HepG2 (cell line): ENCODE results near the gene SUSD3. TPM values are rescaled to one million over a fixed set of nuclear protein-coding genes. Genes with fewer than 3 reads are reported as not detected.

Experiments
- KDM6A ChIP-seq: IDR thresholded peaks from 2 replicates; pipeline ENCODE4 v1.6.1; 2016; ENCODE audit warnings: low read depth
- polyA plus RNA-seq, 8 experiments: library from polyadenylated mRNA; depleted of rRNA in 3 of 8; stranded (reverse) in 7 of 8; unstranded in 1 of 8; fragments of >200 nt; fragmentation: Illumina TruSeq in 4 of 8; extraction: Trizol in 4 of 8; gene quantifications; 2 replicates each; pipeline versions ENCODE4 v1.2.1 to v1.2.3, GENCODE V29; 2011 to 2016; ENCODE audit warnings: low read depth in 4 of 8, missing spikeins in 1 of 8, mixed read lengths in 1 of 8; ENCODE audit not compliant: insufficient read depth in 1 of 8
- total RNA-seq, 5 experiments: library from RNA; depleted of rRNA; stranded (reverse); fragments of >200 nt; fragmentation: Illumina TruSeq; extraction: Trizol; gene quantifications; 2 replicates each; pipeline ENCODE4 v1.2.3, GENCODE V29; 2016; ENCODE audit warnings: low read depth in 1 of 5
- TF ChIP-seq, protein P1 (sequence below), 2 experiments: fragments of 450-650 bp in 1 of 2; sonication (generic) in 1 of 2; formaldehyde crosslinking in 1 of 2; IDR thresholded peaks; 2 replicates each; pipeline versions ENCODE4 v1.6.1 to v1.8.0; 2016 to 2022; ENCODE audit warnings: antibody characterized with exemption in 1 of 2, mild to moderate bottlenecking in 1 of 2, missing genetic modification reagents in 1 of 2

The SUSD3 gene
- total and polyA plus RNA-seq, 2 of the 13 experiments (the other 11 are each of a cell fraction or from before 2014, with no cell fraction given) = 7.0 to 9.1 TPM

DNA sequence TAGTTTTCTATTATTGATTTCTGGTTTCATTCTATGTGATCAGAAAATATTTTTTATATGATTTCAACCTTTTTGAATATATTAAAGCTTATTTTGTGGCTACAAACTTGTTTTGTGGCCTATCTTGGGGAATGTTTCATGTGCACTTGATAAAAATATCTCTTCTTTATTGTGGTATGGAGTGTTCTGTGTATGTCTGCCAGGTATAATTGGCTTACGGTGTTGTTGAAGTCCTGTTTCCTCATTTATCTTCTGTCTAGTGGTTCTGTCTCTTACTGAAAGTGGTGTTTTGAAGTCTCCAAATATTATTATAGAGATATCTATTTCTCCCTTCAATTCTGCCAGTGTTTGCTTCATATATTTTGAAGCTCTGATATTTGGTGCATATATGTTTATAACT lies 47.1 kb downstream of the SUSD3 start (continued):
- TF ChIP-seq, protein P1, sequence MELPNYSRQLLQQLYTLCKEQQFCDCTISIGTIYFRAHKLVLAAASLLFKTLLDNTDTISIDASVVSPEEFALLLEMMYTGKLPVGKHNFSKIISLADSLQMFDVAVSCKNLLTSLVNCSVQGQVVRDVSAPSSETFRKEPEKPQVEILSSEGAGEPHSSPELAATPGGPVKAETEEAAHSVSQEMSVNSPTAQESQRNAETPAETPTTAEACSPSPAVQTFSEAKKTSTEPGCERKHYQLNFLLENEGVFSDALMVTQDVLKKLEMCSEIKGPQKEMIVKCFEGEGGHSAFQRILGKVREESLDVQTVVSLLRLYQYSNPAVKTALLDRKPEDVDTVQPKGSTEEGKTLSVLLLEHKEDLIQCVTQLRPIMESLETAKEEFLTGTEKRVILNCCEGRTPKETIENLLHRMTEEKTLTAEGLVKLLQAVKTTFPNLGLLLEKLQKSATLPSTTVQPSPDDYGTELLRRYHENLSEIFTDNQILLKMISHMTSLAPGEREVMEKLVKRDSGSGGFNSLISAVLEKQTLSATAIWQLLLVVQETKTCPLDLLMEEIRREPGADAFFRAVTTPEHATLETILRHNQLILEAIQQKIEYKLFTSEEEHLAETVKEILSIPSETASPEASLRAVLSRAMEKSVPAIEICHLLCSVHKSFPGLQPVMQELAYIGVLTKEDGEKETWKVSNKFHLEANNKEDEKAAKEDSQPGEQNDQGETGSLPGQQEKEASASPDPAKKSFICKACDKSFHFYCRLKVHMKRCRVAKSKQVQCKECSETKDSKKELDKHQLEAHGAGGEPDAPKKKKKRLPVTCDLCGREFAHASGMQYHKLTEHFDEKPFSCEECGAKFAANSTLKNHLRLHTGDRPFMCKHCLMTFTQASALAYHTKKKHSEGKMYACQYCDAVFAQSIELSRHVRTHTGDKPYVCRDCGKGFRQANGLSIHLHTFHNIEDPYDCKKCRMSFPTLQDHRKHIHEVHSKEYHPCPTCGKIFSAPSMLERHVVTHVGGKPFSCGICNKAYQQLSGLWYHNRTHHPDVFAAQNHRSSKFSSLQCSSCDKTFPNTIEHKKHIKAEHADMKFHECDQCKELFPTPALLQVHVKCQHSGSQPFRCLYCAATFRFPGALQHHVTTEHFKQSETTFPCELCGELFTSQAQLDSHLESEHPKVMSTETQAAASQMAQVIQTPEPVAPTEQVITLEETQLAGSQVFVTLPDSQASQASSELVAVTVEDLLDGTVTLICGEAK (IDR thresholded peaks at IDR 0.05) = no peak
- TF ChIP-seq, protein P1 (CRISPR knock-in tag; IDR thresholded peaks at IDR 0.05) = no peak
- TF ChIP-seq KDM6A (CRISPR knock-in tag) = no peak
- TF ChIP-seq, all 625 proteins: peak for 0
